ENCODE results near the gene GPR152.

GPR152 gene

GRCh38 chr11:67464411-67465188 is 12.1 kb upstream of the GPR152 start:
- DNase-seq: peak; percentile 91

- DNase-seq: no peak
These were observed 11.3 kb upstream of the GPR152 start for GRCh38 chr11:67463680-67464410.

GRCh38 chr11:67463186-67463585 is 10.7 kb upstream of the GPR152 start:
- DNase-seq: no peak

DNA sequence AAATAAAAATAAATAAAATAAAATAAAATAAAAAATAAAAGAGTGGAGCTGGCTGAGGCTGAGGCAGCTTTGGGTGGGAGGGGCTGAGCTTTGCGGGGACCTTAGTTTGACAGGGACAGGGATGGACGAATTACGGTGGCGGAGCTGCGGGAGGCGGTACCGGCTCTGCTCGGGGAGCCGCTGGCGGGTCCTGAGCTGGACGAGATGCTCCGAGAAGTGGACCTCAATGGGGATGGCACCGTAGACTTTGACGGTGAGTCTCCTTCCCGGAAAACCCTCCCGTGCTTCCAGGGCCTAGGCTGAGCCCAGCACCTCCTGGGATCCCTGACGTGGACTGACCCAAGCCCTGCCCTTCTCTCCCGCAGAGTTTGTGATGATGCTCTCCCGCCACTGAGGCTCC is 5.7 kb upstream of the GPR152 start:
- no peak for DNase-seq

GRCh38 chr11:67457453-67457852 is 4.9 kb upstream of the GPR152 start:
- DNase-seq: no peak

- DNase-seq: no peak
These were observed 3.7 kb upstream of the GPR152 start for GRCh38 chr11:67456068-67456705.

DNA sequence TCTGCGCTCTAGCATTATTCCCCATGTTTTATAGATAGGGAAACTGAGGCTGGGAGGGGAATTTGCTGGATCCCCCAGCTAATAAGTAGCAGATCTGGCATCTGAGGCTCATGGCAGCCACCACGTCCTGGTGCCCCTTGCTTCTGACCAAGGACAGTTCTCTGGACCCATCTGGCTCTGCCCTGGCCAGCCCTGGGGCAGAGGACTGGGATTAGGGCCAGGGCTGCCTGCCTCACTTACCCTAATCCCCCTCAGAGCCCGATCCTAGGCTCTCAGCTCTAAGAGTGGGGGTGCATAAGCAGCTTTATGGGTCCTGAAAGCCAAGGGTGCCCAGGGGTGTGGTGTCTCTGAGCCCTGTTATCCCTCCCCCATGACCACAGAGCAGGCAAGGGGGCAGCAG is 2.5 kb upstream of the GPR152 start, which contains the start of gene CABP4:
CABP4 (plus strand) TSS at position 301 of the 400 bp plus-strand sequence; CDS start at position 371, 70 bp downstream.
- no peak for DNase-seq

DNA sequence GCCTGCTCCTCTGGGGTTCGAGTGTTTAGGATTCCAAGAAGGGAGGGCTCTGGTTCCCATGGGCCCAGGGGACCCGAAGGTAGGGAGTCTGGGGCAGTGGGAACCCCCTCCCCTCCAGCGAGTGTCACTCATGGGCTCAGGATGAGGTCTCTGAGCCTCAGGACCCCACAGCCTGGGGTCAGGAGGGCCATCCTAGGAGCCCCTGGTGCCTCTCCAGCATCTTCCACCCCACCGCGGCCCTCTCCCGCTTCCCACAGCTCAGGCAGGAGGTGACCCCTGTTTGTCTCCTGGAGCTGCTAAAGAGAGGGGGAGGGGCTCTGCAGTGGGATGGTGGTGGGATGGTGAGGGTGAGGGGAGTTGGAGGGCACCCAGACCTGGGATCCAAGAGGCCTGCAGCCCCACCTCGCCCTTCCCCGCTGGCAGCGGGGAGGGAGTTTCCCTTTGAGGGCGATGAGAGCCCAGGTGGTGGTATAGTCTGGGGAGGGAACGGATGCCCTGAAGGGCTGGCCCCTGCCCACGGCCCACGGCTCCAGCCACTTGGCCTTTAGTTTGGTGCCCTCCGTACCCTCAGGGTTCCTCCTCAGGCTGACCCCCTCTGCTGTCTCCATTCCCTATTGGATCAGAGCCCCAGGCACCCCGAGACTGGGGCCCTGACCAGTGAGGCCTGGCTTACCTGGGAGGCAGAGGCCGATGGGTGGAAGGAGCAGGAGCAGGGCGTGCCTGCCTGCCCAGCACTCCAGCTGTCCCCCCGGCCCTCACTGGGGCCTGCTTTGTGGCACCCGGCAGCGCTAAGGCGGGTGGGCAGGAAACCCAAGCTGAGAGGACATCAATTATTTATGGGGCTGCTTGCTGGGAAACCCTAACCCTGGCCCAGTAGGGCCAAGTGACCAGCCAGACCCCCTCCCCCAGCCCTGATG is 1.5 kb upstream of the GPR152 start:
- no peak for DNase-seq

GRCh38 chr11:67451658-67451976 is 912 bp downstream of the GPR152 start:
- no peak for DNase-seq

DNA sequence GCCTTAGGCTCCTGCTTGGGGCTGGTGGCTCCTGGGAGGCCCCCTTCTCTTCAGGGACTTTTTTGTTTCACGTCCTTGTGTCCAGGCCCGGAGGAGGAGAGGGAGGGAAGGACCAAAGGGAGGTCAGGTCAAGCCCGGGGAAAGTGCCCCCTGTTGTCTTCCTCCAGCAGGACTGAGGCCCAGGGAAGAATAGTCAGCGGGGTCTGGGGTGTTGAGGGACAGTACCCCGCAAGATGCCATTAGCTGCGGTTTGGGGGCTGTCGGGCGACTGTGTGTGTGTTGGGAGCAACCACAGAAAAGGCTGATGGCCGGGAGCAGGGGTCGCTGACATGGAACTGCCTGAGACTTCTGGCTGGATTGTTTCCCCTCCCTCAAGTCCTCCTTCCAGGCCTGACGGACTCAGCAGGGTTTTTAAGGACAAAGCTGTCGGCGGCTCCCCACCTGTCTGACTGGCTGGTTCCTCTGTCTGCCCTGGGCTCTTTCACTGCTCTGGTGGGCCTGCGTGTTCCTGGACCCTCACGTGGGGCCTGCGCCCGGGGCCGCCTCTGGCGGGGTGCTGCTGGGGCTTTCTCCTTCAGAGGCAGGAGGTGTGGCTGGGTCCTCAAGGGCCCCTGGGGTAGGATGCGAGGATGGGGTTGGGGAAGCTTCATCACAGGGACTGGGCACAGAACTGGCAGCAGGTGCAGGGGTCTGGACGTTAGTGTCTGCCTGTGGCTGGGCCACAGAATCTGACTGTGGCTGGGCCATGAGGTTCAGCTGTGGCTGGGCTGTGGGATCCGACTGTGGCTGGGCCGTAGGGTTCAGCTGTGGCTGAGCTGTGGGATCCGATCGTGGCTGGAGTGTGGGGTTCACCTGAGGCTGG is 1.5 kb downstream of the GPR152 start:
- DNase-seq: no peak

- DNase-seq: peak; percentile 28
These were observed 3.2 kb downstream of the GPR152 start for GRCh38 chr11:67449116-67449844.

GRCh38 chr11:67448220-67448609 is 4.3 kb downstream of the GPR152 start:
- DNase-seq: no peak

DNA sequence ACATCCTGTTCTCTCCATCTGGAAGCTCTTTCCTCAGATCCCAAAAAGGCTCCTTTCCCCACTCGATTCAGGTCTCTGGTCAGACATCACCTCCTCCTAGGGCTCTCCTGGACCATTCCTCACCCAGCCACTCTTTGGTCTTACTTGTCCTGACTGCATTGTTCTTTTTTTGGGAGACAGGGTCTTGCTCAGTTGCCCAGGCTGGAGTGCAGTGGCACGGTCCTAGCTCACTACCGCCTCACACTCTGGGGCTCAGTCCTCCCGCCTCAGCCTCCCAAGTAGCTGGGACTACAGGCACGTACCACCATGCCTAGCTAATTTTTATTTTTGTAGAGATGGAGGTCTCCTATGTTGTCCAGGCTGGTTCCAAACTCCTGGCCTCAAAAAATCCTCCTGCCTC is 7.0 kb downstream of the GPR152 start:
- no peak for DNase-seq

GRCh38 chr11:67442504-67443404 is 9.8 kb downstream of the GPR152 start:
- DNase-seq: no peak

DNA sequence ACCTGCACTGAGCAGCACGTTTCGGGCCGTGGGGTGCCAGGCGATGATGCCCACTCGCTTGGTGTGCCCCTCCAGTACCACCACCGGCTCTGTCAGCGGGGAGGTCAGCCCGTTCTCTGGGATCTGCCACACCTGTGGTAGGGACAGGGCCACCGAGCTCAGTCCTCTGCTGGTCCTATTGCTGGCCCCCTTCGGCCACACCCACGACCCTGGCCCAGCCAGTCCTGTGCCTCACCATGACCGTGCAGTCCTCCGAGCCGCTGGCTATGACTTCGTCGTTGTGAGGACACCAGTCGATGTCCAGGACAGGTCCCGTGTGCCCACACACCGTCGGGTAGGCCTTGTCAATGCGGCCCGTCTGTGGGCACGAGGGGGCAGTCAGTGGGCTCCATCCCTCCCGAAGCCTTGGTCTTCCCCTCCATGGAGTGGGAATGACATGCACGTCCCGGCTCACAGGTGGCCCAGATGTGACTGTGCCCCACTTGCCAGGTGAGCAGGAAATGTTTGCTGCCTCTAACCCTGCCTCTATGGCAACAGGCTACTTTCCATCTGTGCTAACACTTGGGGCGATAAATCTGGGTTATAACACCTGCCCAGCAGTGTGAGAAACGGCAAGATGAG is 10.7 kb downstream of the GPR152 start:
- DNase-seq: no peak

- no peak for DNase-seq
These were observed 11.4 kb downstream of the GPR152 start for GRCh38 chr11:67441098-67441563.

- no peak for DNase-seq
These were observed 12.1 kb downstream of the GPR152 start for GRCh38 chr11:67440229-67441097.
